ENCODE results near the gene SEC22C. TPM values are rescaled to one million over a fixed set of nuclear protein-coding genes. Genes with fewer than 3 reads are reported as not detected.

The SEC22C gene
- total and polyA plus RNA-seq, 2 experiments from 2014 or later, result 21.9 to 48.3 TPM

- TF ChIP-seq CTCF (conservative IDR thresholded peaks at IDR 0.05; ENCODE audit: low read depth in 2 of 2) (no peak), JUNB (IDR thresholded peaks at IDR 0.05; ENCODE audit: unreplicated experiment) (no peak), CREB1 (CRISPR knock-in tag; IDR thresholded peaks at IDR 0.05; ENCODE audit: low read depth) (no peak), EZH2 (IDR thresholded peaks at IDR 0.05; ENCODE audit: low read depth, unreplicated experiment) (no peak), NANOG (IDR thresholded peaks at IDR 0.05; ENCODE audit: borderline replicate concordance) (no peak), POLR2AphosphoS5 (IDR thresholded peaks at IDR 0.05; ENCODE audit: low read depth) (no peak)
These were observed 73.9 kb downstream of the SEC22C start (continued) for GRCh38 chr3:42507761-42508335.

- H3K9me3 Mint-ChIP-seq, result peaks cover 3% of the 10 kb centered on the region; the same call in 2 of the 3 replicates
- Histone ChIP-seq H3K4me2 (peak overlapping the region; percentile 15; the same call in 1 of the 2 replicates), H3K36me3 (ENCODE audit: insufficient read depth) (no peaks in the 10 kb centered on the region), H3F3A (replicated peaks; ENCODE audit: low read depth) (no peaks in the 10 kb centered on the region), H4K20me1 (replicated peaks; ENCODE audit: insufficient read depth) (no peaks in the 10 kb centered on the region; the same call in 1 of the 2 replicates), H3K9me2 (ENCODE audit: insufficient read depth) (peaks cover 10% of the 10 kb centered on the region; the same call in 1 of the 2 replicates), H3K79me2 (replicated peaks; ENCODE audit: insufficient read depth) (no peaks in the 10 kb centered on the region), H3K4me3 (no peak overlapping the region), H3K27ac (ENCODE audit: low read depth) (no peak overlapping the region), H3K4me1 (ENCODE audit: insufficient read depth) (peaks cover 11% of the 10 kb centered on the region), H2AFZ (no peak overlapping the region), H3K27me3 (ENCODE audit: insufficient read depth) (peaks cover 13% of the 10 kb centered on the region; the same call in 1 of the 2 replicates)
- H3K4me1 Mint-ChIP-seq, result peaks cover 28% of the 10 kb centered on the region
- no peaks in the 10 kb centered on the region; the same call in 2 of the 3 replicates for H3K36me3 Mint-ChIP-seq (ENCODE audit: low read depth)
- no peak overlapping the region for H3K27ac Mint-ChIP-seq
- DNase-seq (ENCODE audit: low spot score) (no peak), ATAC-seq (no peak; the same call in 2 of the 3 replicates)
- H3K27me3 Mint-ChIP-seq (ENCODE audit: insufficient read depth, low read depth, poor library complexity), result peaks cover 15% of the 10 kb centered on the region
- TF ChIP-seq ZNF331 (CRISPR knock-in tag; IDR thresholded peaks at IDR 0.05; ENCODE audit: low read depth) (no peak), CREB1 (CRISPR knock-in tag; IDR thresholded peaks at IDR 0.05; ENCODE audit: low read depth) (no peak)
- H3K4me3 Mint-ChIP-seq, result peak overlapping the region; percentile 8; the same call in 1 of the 3 replicates
These were observed 74.5 kb downstream of the SEC22C start for GRCh38 chr3:42507252-42507651.

- Histone ChIP-seq H2AFZ (no peak overlapping the region), H3K4me3 (no peak overlapping the region), H3F3A (replicated peaks; ENCODE audit: low read depth) (no peaks in the 10 kb centered on the region), H4K20me1 (replicated peaks; ENCODE audit: insufficient read depth) (no peaks in the 10 kb centered on the region; the same call in 1 of the 2 replicates), H3K4me1 (ENCODE audit: insufficient read depth) (peaks cover 11% of the 10 kb centered on the region), H3K79me2 (replicated peaks; ENCODE audit: insufficient read depth) (no peaks in the 10 kb centered on the region), H3K27me3 (ENCODE audit: insufficient read depth) (peaks cover 25% of the 10 kb centered on the region), H3K27ac (ENCODE audit: low read depth) (no peak overlapping the region), H3K36me3 (ENCODE audit: insufficient read depth) (no peaks in the 10 kb centered on the region), H3K9me2 (ENCODE audit: insufficient read depth) (peaks cover 8% of the 10 kb centered on the region; the same call in 1 of the 2 replicates), H3K4me2 (no peak overlapping the region)
- H3K9me3 Mint-ChIP-seq, result peaks cover 3% of the 10 kb centered on the region; the same call in 2 of the 3 replicates
- peaks cover 29% of the 10 kb centered on the region for H3K4me1 Mint-ChIP-seq
- H3K27ac Mint-ChIP-seq, result no peak overlapping the region
- H3K36me3 Mint-ChIP-seq (ENCODE audit: low read depth), result no peaks in the 10 kb centered on the region; the same call in 2 of the 3 replicates
- ATAC-seq (no peak), DNase-seq (ENCODE audit: low spot score) (no peak)
- no peak overlapping the region for H3K4me3 Mint-ChIP-seq
- peaks cover 25% of the 10 kb centered on the region for H3K27me3 Mint-ChIP-seq (ENCODE audit: insufficient read depth, low read depth, poor library complexity)
- no peak for TF ChIP-seq JUNB (IDR thresholded peaks at IDR 0.05; ENCODE audit: unreplicated experiment)
- TF ChIP-seq ZNF462 (CRISPR knock-in tag; IDR thresholded peaks at IDR 0.05), result no peak
- no peak for TF ChIP-seq ZNF331 (CRISPR knock-in tag; IDR thresholded peaks at IDR 0.05; ENCODE audit: low read depth)
- no peak for TF ChIP-seq POLR2AphosphoS5 (IDR thresholded peaks at IDR 0.05; ENCODE audit: low read depth)
- no peak for TF ChIP-seq EZH2phosphoT487 (IDR thresholded peaks at IDR 0.05; ENCODE audit: unreplicated experiment)
These were observed 75.8 kb downstream of the SEC22C start for GRCh38 chr3:42505849-42506410.

Measured in GM23338 (cell line).